Upper lobe of right lung (tissue), 1 donor: ENCODE data around the gene UBXN11. TPM values are rescaled to one million over a fixed set of nuclear protein-coding genes. Genes with fewer than 3 reads are reported as not detected.
A peak's percentile ranks its signal among the peaks of the same experiment; 100 is the strongest.

Experiments
- ATAC-seq: fragments of 200-7000 bp; cut with Tn5 transposase; one replicate; pipeline ENCODE4 v1.9.1; 2020; ENCODE audit warnings: mild to moderate bottlenecking, moderate library complexity
- DNase-seq: peaks from one replicate; pipeline ENCODE4 v3.0.0-alpha.2; 2020
- H3K27ac ChIP-seq: fragments of 200-600 bp; one replicate; pipeline ENCODE4 v1.8.0; 2022
- H3K27me3 ChIP-seq: fragments of 200-600 bp; one replicate; pipeline ENCODE4 v1.8.0; 2022; ENCODE audit warnings: mild to moderate bottlenecking
- H3K36me3 ChIP-seq: fragments of 200-600 bp; one replicate; pipeline ENCODE4 v1.8.0; 2022
- H3K4me1 ChIP-seq: fragments of 200-600 bp; one replicate; pipeline ENCODE4 v1.8.0; 2022
- H3K4me3 ChIP-seq: fragments of 200-600 bp; one replicate; pipeline ENCODE4 v1.8.0; 2022; ENCODE audit warnings: mild to moderate bottlenecking
- H3K9me3 ChIP-seq: fragments of 200-600 bp; one replicate; pipeline ENCODE4 v1.8.0; 2022
- intact Hi-C: fragments of 100-400 bp; cut with DNase I; formaldehyde crosslinking; loops from one replicate; pipeline ENCODE4 v1.11.0; 2022
- total RNA-seq: library from RNA; stranded (reverse); fragmentation: NEBNext Ultra II Directional; extraction: Animal tissue kit (Norgen Biotek cat#: 25700); gene quantifications from one replicate; pipeline ENCODE4 v1.2.1, GENCODE V29; 2021
- TF ChIP-seq, protein P1 (sequence below): fragments of 200-600 bp; IDR thresholded peaks from one replicate; pipeline ENCODE4 v1.8.0; 2022; ENCODE audit warnings: antibody characterized with exemption
- donor health status: DM: no; HTN: yes; CAD: no; lungs with severe emphysema.

UBXN11 gene
- total RNA-seq, 1 donor from 2014 or later = 37.0 TPM

DNA sequence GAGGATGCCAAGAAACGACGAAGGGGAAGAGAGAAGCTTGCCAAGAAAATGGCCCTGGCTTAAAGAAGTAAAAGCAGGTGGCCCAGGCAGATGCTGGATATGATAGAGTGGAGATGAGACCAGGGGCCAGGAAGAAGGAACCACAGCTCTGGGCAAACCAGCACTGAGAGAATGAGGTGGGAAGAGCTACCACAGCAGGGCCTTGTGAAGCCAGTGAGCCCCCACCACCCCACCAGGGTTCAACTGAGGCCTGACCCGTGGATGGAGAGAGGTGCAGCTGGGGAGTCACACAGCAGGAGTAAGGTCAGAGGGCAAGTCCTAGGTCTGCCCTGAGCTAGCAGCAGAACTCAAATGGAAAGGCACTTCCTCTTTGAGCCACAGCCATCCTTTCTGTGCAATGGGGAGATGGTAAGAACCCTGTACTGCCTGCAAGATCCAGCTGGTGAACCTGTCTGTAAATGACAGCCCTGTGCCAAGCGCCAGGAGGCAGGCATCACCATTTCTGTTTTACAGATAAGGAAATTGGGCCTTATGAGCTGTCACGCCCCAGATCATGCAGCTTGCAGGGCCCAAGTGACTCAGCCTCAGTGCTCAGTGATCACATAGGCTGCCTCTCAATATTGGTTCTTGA lies 18.0 kb downstream of the UBXN11 start:
- no peaks in the 10 kb centered on the region for H3K9me3 ChIP-seq
- H3K36me3 ChIP-seq = no peaks in the 10 kb centered on the region
- no peak overlapping the region for H3K4me3 ChIP-seq
- TF ChIP-seq, protein P1, sequence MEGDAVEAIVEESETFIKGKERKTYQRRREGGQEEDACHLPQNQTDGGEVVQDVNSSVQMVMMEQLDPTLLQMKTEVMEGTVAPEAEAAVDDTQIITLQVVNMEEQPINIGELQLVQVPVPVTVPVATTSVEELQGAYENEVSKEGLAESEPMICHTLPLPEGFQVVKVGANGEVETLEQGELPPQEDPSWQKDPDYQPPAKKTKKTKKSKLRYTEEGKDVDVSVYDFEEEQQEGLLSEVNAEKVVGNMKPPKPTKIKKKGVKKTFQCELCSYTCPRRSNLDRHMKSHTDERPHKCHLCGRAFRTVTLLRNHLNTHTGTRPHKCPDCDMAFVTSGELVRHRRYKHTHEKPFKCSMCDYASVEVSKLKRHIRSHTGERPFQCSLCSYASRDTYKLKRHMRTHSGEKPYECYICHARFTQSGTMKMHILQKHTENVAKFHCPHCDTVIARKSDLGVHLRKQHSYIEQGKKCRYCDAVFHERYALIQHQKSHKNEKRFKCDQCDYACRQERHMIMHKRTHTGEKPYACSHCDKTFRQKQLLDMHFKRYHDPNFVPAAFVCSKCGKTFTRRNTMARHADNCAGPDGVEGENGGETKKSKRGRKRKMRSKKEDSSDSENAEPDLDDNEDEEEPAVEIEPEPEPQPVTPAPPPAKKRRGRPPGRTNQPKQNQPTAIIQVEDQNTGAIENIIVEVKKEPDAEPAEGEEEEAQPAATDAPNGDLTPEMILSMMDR = no peak
- DNase-seq (no peak), ATAC-seq (peak; percentile 4)
- H3K4me1 ChIP-seq = peaks cover 73% of the 10 kb centered on the region
- intact Hi-C loops = no loop called here
- no peaks in the 10 kb centered on the region for H3K27me3 ChIP-seq
- peak overlapping the region; percentile 81 for H3K27ac ChIP-seq

DNA sequence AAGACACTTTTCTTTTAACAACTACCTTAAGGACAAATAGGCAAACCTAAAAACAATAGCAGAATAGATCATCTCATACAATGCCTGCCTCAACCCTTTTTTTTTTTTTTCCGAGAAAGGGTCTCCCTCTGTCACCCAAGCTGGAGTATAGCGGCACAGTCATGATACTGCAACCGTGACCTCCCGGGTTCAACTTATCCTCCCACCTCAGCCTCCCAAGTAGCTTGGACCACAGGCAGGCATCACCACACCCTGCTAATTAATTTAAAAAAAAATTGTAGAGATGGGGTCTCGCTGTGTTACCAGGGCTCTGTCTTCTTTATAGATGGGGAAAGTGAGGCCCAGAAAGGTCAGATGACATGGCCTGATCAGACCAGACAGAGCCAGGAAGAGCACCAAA lies 18.6 kb downstream of the UBXN11 start:
- DNase-seq (no peak), ATAC-seq (no peak)
- TF ChIP-seq, protein P1 = no peak
- Histone ChIP-seq H3K27me3 (no peaks in the 10 kb centered on the region), H3K9me3 (no peaks in the 10 kb centered on the region), H3K4me3 (no peak overlapping the region), H3K27ac (peak overlapping the region; percentile 81), H3K36me3 (no peaks in the 10 kb centered on the region), H3K4me1 (peaks cover 73% of the 10 kb centered on the region)
- intact Hi-C loops = no loop called here

DNA sequence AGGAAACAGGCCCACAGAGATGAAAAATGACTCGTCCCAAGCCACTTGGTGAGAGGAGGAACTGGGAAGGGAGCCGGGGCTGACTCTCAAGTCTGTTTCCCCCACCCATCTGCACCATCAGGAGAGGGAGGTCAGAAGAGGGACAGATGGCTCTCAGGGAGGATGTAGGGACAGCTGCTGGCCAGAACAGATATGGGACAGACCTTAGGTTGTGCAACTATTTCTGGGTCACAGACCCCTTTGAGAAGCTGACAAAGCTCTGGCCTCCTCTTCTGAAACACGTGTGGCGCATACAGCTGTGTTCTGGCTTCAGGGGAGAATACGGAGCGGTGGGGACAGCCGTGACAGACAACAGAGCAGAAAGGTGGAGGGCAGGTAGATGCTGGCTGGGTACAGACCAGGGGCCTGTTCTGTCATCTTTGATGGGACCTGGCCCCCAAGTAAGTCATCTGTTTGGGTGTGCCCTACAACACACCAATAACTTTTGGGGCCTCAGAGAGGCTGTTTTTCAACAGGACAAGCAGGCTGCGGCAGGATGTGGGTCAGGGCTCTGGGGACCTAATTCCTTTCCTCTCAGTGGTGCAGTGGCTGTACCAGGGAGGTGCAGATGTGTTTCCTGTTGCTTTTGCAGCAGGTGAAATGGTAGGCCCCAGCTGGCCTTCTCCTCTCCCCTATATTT lies 19.3 kb downstream of the UBXN11 start:
- TF ChIP-seq, protein P1 = no peak
- no peaks in the 10 kb centered on the region for H3K9me3 ChIP-seq

DNA sequence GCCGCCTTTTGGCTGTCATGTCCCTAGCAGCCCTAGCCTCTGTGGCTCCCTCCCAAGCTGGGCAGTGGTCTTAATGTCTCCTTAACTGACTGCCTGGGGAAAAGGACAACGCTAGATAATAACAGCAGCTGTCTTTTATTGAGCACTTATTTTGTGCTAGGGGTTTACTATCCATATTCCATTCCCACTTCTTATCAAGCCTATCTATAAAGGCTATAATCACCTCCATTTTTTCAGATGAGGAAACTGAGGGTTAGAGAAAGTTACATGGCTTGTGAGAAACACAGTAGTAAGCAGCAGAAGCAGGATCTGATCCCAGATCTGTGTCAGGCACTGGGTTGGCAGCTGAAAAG lies 20.4 kb downstream of the UBXN11 start:
- H3K9me3 ChIP-seq = no peaks in the 10 kb centered on the region
- DNase-seq = no peak
- no peak for ATAC-seq
- no peak overlapping the region for H3K27ac ChIP-seq
- H3K27me3 ChIP-seq = no peaks in the 10 kb centered on the region
- H3K4me3 ChIP-seq = no peak overlapping the region
- peaks cover 75% of the 10 kb centered on the region for H3K4me1 ChIP-seq
- TF ChIP-seq, protein P1 = no peak
- H3K36me3 ChIP-seq = peaks cover 11% of the 10 kb centered on the region
- intact Hi-C loops = no loop called here

More for the DNA sequence above, 19.3 kb downstream of the UBXN11 start:
- no peak overlapping the region for H3K4me3 ChIP-seq
- H3K27ac ChIP-seq = peak overlapping the region; percentile 81
- DNase-seq = no peak
- no peak for ATAC-seq
- no peaks in the 10 kb centered on the region for H3K36me3 ChIP-seq
- H3K27me3 ChIP-seq = no peaks in the 10 kb centered on the region
- peaks cover 73% of the 10 kb centered on the region for H3K4me1 ChIP-seq
- intact Hi-C loops = no loop called here

DNA sequence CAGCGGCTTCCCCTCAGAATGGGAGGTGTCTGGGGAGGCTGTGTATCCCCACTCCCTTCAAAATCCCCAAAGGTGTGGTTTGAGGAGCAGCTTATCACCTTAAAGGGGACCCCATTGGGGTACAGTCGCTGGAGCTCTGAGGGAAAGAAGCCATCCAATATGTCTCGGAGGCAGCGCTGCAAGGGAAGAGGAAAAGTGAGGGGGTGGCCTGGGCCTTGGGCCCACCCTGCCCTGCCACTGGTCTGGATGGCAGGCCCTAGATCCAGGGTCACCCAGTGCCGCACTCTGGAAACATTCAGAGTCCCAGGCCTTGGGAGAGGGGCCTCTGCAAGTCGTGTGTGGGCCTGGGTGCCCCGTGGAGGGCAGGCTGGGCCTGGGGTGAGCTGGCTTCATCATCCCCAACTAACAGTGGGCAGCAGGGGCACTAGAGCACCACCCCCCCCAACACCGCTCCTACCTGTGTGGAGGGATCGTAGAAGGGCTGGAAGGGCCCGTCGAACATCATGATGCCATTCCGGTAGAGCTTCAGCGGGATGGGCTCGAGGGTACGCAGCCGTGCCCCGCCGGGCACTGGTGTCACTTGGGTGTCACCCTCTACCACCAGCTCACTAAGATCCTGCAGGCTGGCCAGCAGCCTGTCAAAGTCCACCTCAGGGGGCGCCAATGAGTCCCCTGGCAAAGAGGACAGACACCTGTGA lies 20.9 kb downstream of the UBXN11 start:
- no peaks in the 10 kb centered on the region for H3K27me3 ChIP-seq
- intact Hi-C loops = no loop called here
- TF ChIP-seq, protein P1 = peak; percentile 26
- H3K36me3 ChIP-seq = peaks cover 11% of the 10 kb centered on the region
- H3K4me1 ChIP-seq = peaks cover 72% of the 10 kb centered on the region
- no peak for ATAC-seq
- H3K27ac ChIP-seq = peak overlapping the region; percentile 61
- no peaks in the 10 kb centered on the region for H3K9me3 ChIP-seq
- no peak for DNase-seq
- H3K4me3 ChIP-seq = no peak overlapping the region
